Ishikawa (cell line): Measurements from ENCODE around the gene ACTL7A.

Experiments
- CEBPB ChIP-seq: IDR thresholded peaks from 2 replicates; pipeline ENCODE4 v1.6.1; 2012
- CREB1 ChIP-seq: IDR thresholded peaks from 2 replicates; pipeline ENCODE4 v1.6.1; 2012; ENCODE audit warnings: low read depth
- EGR1 ChIP-seq: IDR thresholded peaks from 2 replicates; pipeline ENCODE4 v1.6.1; 2012
- EP300 ChIP-seq: IDR thresholded peaks from 2 replicates; pipeline ENCODE4 v1.6.1; 2012; ENCODE audit warnings: borderline replicate concordance
- FOXM1 ChIP-seq: IDR thresholded peaks from 2 replicates; pipeline ENCODE4 v1.6.1; 2012; ENCODE audit warnings: low read depth, borderline replicate concordance
- MAX ChIP-seq: IDR thresholded peaks from 2 replicates; pipeline ENCODE4 v1.6.1; 2012
- NFIC ChIP-seq: IDR thresholded peaks from 2 replicates; pipeline ENCODE4 v1.6.1; 2012
- RAD21 ChIP-seq: IDR thresholded peaks from 2 replicates; pipeline ENCODE4 v1.6.1; 2012; ENCODE audit warnings: low read depth
- REST ChIP-seq: IDR thresholded peaks from 2 replicates; pipeline ENCODE4 v1.6.1; 2012; ENCODE audit warnings: low read depth, mild to moderate bottlenecking
- TAF1 ChIP-seq: IDR thresholded peaks from 2 replicates; pipeline ENCODE4 v1.6.1; 2012; ENCODE audit warnings: low read depth, mild to moderate bottlenecking
- TCF12 ChIP-seq: IDR thresholded peaks from 2 replicates; pipeline ENCODE4 v1.6.1; 2012; ENCODE audit warnings: low read depth
- TEAD4 ChIP-seq: IDR thresholded peaks from 2 replicates; pipeline ENCODE4 v1.6.1; 2012
- USF1 ChIP-seq: IDR thresholded peaks from 2 replicates; pipeline ENCODE4 v1.6.1; 2012
- YY1 ChIP-seq: IDR thresholded peaks from 2 replicates; pipeline ENCODE4 v1.6.1; 2012; ENCODE audit warnings: low read depth
- ZBTB7A ChIP-seq: IDR thresholded peaks from 2 replicates; pipeline ENCODE4 v1.6.1; 2012; ENCODE audit warnings: low read depth

The ACTL7A gene

GRCh38 chr9:108854094-108854493, 8.0 kb upstream of the ACTL7A start:
- TF ChIP-seq TEAD4 (no peak), TCF12 (no peak)

GRCh38 chr9:108854641-108855528, 7.2 kb upstream of the ACTL7A start:
- TF ChIP-seq EP300 (no peak), TCF12 (no peak), YY1 (no peak), RAD21 (no peak), CEBPB (no peak), MAX (no peak), FOXM1 (no peak), CREB1 (no peak), USF1 (no peak), NFIC (no peak), EGR1 (no peak), REST (no peak), TEAD4 (no peak)

GRCh38 chr9:108855529-108855886, 6.6 kb upstream of the ACTL7A start:
- TF ChIP-seq EGR1: no peak
- TF ChIP-seq RAD21: no peak
- TF ChIP-seq MAX: no peak
- no peak for TF ChIP-seq TAF1
- no peak for TF ChIP-seq TEAD4
- TF ChIP-seq USF1: no peak
- no peak for TF ChIP-seq TCF12
- TF ChIP-seq NFIC: no peak
- TF ChIP-seq REST: no peak
- no peak for TF ChIP-seq CREB1
- TF ChIP-seq FOXM1: no peak
- TF ChIP-seq EP300: no peak
- no peak for TF ChIP-seq ZBTB7A
- no peak for TF ChIP-seq YY1
- no peak for TF ChIP-seq CEBPB

GRCh38 chr9:108855888-108856287, 6.2 kb upstream of the ACTL7A start, which contains the start of gene ACTL7B:
Gene ACTL7B (minus strand): TSS chr9:108855986. CDS start chr9:108855930, 56 bp downstream.
- TF ChIP-seq FOXM1 (no peak), EGR1 (no peak), YY1 (no peak), CREB1 (no peak), CEBPB (no peak)

- TF ChIP-seq MAX (no peak), TEAD4 (no peak), ZBTB7A (no peak), EP300 (no peak), NFIC (no peak), YY1 (no peak), RAD21 (no peak), FOXM1 (no peak), TAF1 (no peak), CREB1 (no peak), CEBPB (no peak), TCF12 (no peak), USF1 (no peak), EGR1 (no peak), REST (no peak)
Measured at GRCh38 chr9:108857572-108857971, 4.5 kb upstream of the ACTL7A start.
